ENCODE results near the gene BMERB1. TPM values are rescaled to one million over a fixed set of nuclear protein-coding genes. Genes with fewer than 3 reads are reported as not detected.

BMERB1 gene
- total and polyA plus RNA-seq, 10 donors = 5.6 to 36.5 (median 19.0) TPM

DNA sequence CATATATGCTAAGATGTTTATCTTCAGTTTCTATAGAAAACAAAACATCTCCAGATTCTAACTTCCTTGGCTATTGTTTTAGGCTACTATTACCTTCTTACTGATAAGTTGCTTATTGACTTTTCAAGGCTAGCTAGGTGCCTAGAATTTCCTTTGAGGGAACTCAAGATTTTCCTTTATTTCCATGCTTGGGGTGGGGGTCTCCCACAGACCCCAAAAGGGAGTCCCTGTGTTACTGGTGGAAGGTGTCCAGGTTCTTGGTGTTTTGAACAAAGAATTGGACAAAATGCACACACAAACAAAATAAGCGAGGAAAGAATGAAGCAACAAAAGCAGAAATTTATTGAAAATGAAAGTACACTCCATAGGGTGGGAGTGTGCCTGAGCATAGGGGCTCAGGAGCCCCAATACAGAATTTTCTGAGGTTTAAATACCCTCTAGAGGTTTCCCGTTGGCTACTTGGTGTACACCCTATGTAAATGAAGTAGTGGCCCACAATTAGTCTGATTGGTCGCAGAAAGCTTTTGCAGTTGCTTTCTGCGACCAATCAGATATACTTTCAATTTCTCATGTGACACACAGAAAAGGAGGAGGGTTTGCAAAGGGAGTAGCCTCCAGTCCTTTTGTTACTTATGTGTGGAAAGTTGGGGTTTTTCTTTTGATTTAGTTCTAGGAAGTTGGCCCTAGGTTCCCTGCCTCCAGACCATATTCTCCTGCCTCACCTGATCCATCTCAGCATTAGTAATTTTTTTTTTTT, 141.1 kb downstream of the BMERB1 start:
- no peak for DNase-seq
- H3K36me3 ChIP-seq = no peaks in the 10 kb centered on the region
- intact Hi-C loops (cut with DNase I; ENCODE audit: low total_unique reads) = no loop called here
- peaks cover 0 to 26% (median 8%) of the 10 kb centered on the region in 6 donors for H3K4me1 ChIP-seq
- H3K4me3 ChIP-seq = no peak overlapping the region
- H3K27me3 ChIP-seq (replicated peaks in 1 of 7) = no peaks in the 10 kb centered on the region
- H3K9me3 ChIP-seq = peaks cover 0 to 4% (median 0%) of the 10 kb centered on the region in 8 donors
- TF ChIP-seq, protein P1, sequence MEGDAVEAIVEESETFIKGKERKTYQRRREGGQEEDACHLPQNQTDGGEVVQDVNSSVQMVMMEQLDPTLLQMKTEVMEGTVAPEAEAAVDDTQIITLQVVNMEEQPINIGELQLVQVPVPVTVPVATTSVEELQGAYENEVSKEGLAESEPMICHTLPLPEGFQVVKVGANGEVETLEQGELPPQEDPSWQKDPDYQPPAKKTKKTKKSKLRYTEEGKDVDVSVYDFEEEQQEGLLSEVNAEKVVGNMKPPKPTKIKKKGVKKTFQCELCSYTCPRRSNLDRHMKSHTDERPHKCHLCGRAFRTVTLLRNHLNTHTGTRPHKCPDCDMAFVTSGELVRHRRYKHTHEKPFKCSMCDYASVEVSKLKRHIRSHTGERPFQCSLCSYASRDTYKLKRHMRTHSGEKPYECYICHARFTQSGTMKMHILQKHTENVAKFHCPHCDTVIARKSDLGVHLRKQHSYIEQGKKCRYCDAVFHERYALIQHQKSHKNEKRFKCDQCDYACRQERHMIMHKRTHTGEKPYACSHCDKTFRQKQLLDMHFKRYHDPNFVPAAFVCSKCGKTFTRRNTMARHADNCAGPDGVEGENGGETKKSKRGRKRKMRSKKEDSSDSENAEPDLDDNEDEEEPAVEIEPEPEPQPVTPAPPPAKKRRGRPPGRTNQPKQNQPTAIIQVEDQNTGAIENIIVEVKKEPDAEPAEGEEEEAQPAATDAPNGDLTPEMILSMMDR (IDR thresholded peaks at IDR 0.05 in 8 of 11, conservative IDR thresholded peaks at IDR 0.05 in 3 of 11) = no peak
- TF ChIP-seq POLR2A (IDR thresholded peaks at IDR 0.05) (no peak), POLR2AphosphoS5 (IDR thresholded peaks at IDR 0.05) (no peak)
- 82 to 96% (median 94%) methylated on average over 4 of the region's 4 CpGs for WGBS, 5 donors
- H3K27ac ChIP-seq = no peak overlapping the region

DNA sequence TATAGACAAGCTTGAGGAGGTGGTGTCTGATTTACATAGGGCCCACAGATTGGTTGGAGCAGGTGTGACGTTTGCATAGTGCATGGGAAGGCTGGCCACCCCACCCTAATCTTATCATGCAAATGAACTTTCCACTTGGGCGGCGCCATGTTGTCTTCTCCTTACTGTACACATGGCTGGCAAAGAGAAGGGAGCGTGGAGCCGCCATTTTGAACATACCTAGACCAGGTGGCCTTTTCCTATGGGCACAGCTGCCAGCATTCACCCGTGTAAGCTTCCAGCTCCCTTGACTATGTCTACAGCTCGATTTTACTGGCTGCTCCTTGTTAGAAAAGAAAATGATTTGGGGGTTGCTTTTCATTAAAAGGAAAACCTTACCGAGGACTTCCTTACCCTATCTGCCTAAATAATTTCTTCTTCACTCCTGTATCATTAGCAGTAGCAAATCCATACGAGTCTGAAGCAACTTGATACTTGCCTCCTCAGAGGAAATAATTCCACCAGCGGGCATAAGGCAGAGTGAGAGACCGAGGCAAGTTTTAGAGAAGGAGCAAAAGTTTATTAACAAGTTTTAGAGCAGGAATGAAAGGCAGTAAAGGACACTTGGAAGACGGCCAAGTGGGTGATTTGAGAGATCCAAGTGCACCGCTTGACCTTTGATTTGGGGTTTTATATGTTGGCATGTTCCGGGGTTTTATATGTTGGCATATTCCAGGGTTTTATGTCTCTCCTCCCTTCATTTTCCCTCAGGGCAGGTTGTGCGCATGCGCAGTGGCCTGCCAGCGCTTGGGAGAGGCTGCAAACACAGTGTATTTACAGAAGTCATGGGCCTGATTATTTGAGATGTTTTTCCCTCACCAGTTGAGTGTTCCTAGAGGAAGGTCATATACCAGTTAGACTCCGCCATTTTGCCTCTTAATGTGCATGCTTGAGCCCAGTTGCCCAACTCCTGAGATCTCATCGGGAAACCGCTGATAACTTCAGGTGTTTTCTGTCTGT, 142.9 kb downstream of the BMERB1 start:
- 93 to 96% (median 95%) methylated on average over 20 of the region's 20 CpGs for WGBS, 5 donors
- no peaks in the 10 kb centered on the region for H3K27me3 ChIP-seq (replicated peaks in 1 of 7)
- H3K9me3 ChIP-seq = peaks cover 0 to 4% (median 0%) of the 10 kb centered on the region in 8 donors
- no peak overlapping the region for H3K27ac ChIP-seq
- peaks cover 0 to 26% (median 4%) of the 10 kb centered on the region in 6 donors for H3K4me1 ChIP-seq
- no peak for DNase-seq
- intact Hi-C loops (cut with DNase I; ENCODE audit: low total_unique reads) = no loop called here
- TF ChIP-seq POLR2AphosphoS5 (IDR thresholded peaks at IDR 0.05) (no peak), POLR2A (IDR thresholded peaks at IDR 0.05) (no peak)
- TF ChIP-seq, protein P1 (IDR thresholded peaks at IDR 0.05 in 8 of 11, conservative IDR thresholded peaks at IDR 0.05 in 3 of 11) = no peak
- peaks cover 0 to 9% (median 0%) of the 10 kb centered on the region in 6 donors for H3K36me3 ChIP-seq
- no peak overlapping the region for H3K4me3 ChIP-seq

- no peak for DNase-seq
- Histone ChIP-seq H3K27ac (no peak overlapping the region), H3K9me3 (no peaks in the 10 kb centered on the region), H3K4me3 (no peak overlapping the region), H3K4me1 (peaks cover 0 to 12% (median 4%) of the 10 kb centered on the region in 6 donors), H3K36me3 (peaks cover 0 to 24% (median 0%) of the 10 kb centered on the region in 6 donors), H3K27me3 (replicated peaks in 1 of 7) (no peaks in the 10 kb centered on the region)
- WGBS, 5 donors = 89 to 95% (median 93%) methylated on average over 4 of the region's 4 CpGs
- intact Hi-C loops (cut with DNase I; ENCODE audit: low total_unique reads) = no loop called here
- TF ChIP-seq POLR2AphosphoS5 (IDR thresholded peaks at IDR 0.05) (no peak), POLR2A (IDR thresholded peaks at IDR 0.05) (no peak)
- TF ChIP-seq, protein P1 (IDR thresholded peaks at IDR 0.05 in 8 of 11, conservative IDR thresholded peaks at IDR 0.05 in 3 of 11) = no peak
Observed at GRCh38 chr16:15578824-15579223, 144.4 kb downstream of the BMERB1 start.
